NCI-H446 (cell line): ENCODE measurements around the gene FBXO22.
A peak's percentile ranks its signal among the peaks of the same experiment; 100 is the strongest.
"Not testable (repeated sequence)": the region's sequence is repeated elsewhere in the genome, so short reads cannot be mapped to it uniquely, and the experiment has no call there.

Experiments
- DNase-seq, 2 experiments: peaks; one replicate each; lab custom pipeline; 2025; lab: John Stamatoyannopoulos, UW

The FBXO22 gene

GRCh38 chr15:75903331-75904239, at the start of gene FBXO22:
Gene FBXO22, plus strand, starts transcription at chr15:75903878. Its CDS starts 86 bp downstream, at chr15:75903964.
- peak; percentile 45 to 88 for DNase-seq

- DNase-seq, result no peak
Measured at GRCh38 chr15:75857886-75858285, 45.8 kb upstream of the FBXO22 start.

DNA sequence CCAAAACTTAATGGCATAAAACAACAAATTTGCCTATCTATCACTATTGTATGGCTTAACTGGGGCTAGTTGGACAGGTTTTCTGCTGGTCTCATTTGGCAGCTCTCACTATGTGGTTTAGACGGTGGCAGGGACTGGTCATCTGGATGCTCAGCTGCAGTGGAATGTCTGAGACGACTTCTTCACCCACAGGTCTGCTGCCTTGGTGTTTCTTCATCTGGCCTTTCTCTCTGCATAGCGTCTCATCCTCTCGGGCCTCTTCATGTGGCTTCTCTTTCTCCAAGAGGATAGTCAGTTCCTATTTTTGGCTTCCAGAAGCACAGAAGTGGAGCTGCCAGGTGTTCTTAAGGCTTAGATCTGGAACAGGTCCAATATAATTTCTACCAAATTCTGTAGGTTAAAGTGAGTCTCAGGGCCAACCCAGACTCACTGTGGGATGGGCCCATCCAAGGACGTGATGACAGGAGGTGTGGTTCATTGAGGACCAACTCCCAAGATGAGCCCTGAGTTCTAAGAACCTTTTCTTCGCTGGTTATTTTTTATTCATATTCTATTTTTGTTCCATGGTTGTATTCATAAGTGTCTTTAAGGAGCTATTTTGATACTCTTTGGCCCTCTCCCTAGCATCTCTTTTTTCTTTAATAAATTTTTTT, 41.8 kb upstream of the FBXO22 start:
- DNase-seq, result no peak

- no peak for DNase-seq
Measured at GRCh38 chr15:75862796-75863195, 40.9 kb upstream of the FBXO22 start.

DNA sequence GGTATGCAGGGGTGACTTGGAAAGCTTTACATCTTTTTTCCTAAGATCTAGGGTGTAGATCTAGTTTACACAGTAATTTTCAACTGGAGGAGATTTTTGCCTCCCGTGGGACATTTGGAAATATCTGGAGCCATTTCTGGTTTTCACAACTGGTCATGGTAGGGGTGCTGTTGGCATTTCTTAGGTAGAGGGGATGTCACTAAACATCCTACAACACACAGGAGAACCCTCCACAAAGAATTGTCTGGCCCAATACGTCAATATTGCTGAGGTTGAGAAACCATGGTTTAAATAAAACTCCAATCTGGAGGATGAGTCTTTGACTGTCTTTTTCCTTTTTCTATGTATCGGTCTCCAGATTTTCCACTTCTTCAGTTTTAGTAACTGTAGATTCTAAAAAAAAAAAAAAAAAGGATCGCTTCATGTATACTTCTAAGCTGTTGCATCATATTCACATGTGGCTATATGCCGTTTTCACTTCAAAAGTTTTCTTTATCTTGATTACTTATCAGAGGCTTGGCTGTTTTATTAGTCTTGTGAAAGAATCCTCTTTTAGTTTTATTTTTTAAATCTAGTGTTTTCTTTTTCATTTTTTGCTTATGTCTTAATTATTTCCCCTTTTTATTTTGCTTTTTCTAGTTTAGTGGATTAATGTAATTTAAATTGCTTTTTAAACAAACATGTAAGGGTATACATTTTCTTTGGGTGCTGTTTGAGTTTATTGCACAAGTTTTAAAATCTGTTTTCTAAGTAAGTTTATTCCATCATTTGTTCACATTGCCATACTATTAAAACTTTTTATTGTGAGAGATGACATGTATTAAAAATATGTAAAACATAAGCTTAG, 39.2 kb upstream of the FBXO22 start:
- no peak for DNase-seq

GRCh38 chr15:75866045-75866444, 37.6 kb upstream of the FBXO22 start:
- not testable (repeated sequence) for DNase-seq

GRCh38 chr15:75866916-75867315, 36.8 kb upstream of the FBXO22 start:
- no peak for DNase-seq

DNA sequence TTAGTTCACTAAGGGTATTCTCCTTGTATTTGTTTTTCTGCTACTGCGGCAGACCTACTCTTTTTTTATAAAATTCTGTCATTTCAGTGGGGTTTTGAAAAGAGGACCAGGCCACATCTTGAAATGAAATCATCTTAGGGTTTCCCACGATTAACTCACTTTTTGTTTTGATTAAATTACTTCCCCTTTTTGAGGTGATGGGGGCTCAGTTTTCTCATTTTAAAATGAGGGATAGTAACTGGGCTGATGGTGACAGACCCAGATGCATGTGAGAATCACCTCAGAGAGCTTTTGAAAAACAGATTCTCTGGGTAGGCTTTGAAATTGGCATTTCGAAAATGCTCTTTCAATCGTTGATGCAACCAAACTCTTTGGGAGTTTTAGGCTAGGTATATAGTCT, 36.2 kb upstream of the FBXO22 start:
- no peak for DNase-seq

- DNase-seq, result no peak
Measured at GRCh38 chr15:75868019-75868418, 35.7 kb upstream of the FBXO22 start.

GRCh38 chr15:75869446-75869845, 34.2 kb upstream of the FBXO22 start:
- DNase-seq, result no peak

DNA sequence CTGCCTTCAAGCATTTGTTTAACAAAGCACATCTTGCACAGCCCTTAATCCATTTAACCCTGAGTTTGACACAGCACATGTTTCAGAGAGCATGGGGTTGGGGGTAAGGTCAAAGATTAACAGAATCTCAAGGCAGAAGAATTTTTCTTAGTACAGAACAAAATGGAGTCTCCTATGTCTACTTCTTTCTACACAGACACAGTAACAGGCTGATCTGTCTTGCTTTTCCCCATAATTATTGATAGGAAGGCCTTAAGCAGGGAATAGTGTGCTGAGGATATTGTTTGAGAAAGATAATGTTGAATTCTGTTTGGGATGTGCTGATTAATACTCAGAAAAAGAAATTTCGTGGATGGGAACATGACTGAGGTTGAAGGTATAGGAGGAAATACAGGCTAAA, 32.1 kb upstream of the FBXO22 start:
- not testable (repeated sequence) for DNase-seq

GRCh38 chr15:75872403-75872990, 31.2 kb upstream of the FBXO22 start:
- DNase-seq, result no peak

DNA sequence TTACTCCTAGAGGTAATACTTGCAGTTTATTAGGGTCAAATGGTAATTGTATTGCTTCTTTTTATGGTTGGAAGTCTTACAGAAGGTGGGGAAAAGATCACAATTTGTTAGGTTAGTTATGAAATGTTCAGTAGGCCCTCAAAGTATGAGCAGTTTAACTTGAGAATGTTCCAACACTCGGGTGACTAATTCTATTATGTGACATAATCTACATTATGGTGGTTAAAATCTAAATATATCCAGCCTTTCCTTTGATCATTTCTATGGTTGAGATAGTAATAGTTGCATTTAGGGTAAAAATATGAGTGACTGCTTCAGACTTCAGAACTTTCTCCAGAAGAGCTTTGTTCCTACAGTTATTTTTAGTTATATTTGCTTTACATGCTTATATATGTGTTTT, 19.6 kb upstream of the FBXO22 start:
- no peak for DNase-seq

DNA sequence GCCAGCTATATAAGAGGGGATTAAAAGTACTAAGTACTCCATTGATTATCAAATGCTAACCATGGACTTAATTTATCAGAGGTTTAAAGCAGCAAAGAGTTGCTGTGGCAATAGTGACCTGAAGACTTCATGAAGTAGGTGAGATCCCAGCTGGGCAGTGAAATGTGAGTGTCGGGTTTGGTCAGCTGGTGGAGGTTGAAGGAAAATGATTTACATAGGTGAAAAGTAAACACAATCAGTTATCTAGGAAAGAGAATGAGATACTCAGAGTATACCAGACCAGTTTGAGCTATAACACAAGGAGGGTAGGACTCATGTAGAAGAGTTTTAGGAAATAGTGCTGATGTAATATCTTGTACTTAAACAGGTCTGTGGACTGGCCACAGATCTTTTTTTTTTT, 16.5 kb upstream of the FBXO22 start:
- no peak for DNase-seq

DNA sequence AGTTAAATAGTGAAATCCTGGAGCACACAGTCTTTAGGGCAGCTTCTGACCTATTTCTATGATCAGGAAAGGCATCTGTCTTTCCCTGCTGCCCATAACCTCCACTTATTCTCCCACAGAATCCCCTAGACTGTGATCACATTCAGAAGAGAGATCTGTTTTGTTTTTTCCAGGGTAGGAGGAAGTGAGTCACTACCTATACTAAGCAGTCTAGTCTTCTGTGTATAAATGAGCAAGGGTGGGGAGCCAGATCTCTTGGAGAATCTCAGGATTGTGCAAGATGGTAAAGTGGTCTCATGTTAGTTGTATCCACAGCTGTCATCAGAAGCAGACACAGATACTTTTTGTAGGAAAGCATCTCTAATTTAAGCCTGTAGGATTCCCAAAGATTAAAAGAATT, 11.8 kb upstream of the FBXO22 start:
- no peak for DNase-seq

- no peak for DNase-seq
Measured at GRCh38 chr15:75895731-75896130, 7.9 kb upstream of the FBXO22 start.

DNA sequence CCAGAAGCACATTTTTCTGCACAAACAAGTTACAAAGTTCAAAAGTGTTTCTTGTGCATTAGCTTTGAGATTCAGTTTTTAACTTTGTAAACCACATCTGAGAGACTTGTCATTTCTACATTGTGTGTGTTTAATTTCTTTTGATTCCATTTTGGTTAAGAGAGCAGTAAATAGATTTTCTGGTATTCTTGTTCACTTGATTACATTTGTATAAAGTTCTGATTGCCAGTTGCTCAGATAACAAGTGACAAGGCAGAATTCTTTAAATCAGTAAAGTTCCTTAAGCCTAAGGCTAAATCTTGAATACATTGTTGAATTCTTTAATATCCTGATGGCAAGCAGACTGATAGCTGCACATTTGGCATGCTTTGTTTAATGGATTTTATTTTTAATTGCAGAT, 3.1 kb upstream of the FBXO22 start:
- no peak for DNase-seq

DNA sequence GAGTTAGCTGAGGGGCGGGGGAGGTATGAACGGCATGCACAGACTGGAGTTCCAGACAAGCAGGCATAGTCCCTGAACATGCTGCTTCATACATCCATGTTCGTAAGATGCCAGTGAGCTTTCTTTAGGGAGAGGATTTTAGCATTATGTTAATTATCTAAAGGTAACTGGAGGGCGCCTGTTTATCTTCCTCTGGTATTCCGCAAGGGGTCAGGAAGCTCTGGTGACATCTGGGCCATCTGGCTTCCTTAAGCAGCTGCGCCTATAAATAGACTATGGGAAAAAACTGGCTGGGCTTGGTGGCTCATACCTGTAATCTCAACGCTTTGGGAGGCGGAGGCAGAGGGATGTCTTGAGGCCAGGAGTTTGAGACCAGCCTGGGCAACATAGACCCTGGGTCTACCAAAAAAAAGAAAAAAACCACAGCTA, 1.5 kb upstream of the FBXO22 start:
- DNase-seq, result no peak

DNA sequence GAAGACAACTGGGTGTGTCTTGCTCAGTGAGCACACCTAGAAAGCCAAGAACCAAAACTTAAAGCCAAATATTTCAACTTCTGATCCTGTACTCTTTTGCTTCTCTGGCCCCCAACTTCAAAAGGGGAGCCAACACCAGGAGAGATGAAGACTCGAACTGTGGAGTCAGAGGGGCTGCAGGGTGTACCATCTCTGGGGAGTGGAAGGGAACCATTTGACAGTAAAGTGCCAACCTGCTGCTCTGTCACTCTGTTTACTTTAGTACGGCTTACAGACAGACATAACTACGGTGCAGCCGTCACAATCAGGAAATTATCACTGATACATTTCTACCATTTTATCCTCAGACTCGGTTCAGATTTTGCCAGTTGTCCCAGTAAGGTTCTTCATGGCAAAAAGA, 1.6 kb downstream of the FBXO22 start:
- no peak for DNase-seq

DNA sequence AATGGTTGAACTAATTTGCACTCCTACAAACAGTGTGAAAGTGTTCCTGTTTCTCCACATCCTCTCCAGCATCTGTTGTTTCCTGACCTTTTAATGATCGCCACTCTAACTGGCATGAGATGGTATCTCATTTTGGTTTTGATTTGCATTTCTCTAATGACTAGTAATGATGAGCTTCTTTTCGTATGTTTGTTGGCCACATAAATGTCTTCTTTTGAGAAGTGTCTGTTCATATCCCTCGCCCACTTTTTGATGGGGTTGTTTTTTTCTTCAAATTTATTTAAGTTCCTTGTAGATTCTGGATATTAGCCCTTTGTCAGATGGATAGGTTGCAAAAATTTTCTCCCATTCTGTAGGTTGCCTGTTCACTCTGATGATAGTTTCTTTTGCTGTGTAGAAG, 6.7 kb downstream of the FBXO22 start:
- DNase-seq, result not testable (repeated sequence)

DNA sequence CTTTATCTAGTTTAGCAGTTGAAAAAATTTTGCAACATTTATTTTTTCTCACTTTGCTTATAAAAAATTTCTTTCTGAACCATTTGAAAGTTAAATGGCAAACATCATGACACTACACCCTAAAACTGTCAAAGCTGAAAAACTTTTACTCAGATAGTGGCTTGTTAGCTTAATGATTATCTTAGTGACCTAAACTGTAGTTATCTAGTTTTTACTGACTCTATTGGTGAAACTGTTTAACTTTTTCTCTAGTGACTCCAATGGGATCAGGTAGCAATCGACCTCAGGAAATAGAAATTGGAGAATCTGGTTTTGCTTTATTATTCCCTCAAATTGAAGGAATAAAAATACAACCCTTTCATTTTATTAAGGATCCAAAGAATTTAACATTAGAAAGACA, 13.3 kb downstream of the FBXO22 start:
- DNase-seq, result no peak

GRCh38 chr15:75918135-75918534, 14.5 kb downstream of the FBXO22 start:
- no peak for DNase-seq
